Hepatocyte (in vitro differentiated cells): ENCODE results near the gene GAN. TPM values are rescaled to one million over a fixed set of nuclear protein-coding genes. Genes with fewer than 3 reads are reported as not detected.

Source experiments
- DNase-seq: peaks from one replicate; pipeline ENCODE4 v3.0.0-alpha.2; 2016; ENCODE audit warnings: low spot score
- H2AFZ ChIP-seq: fragments of 200-600 bp; sonication (generic); 2 replicates; pipeline ENCODE4 v1.6.0; 2016; ENCODE audit warnings: antibody characterized with exemption, mild to moderate bottlenecking
- H3K27ac ChIP-seq: fragments of 200-600 bp; sonication (generic); 2 replicates; pipeline ENCODE4 v1.5.1; 2016; ENCODE audit warnings: mild to moderate bottlenecking
- H3K27me3 ChIP-seq: fragments of 200-600 bp; sonication (generic); 2 replicates; pipeline ENCODE4 v1.6.1; 2016
- H3K36me3 ChIP-seq: fragments of 200-600 bp; sonication (generic); replicated peaks from 2 replicates; pipeline ENCODE4 v1.5.1; 2016; ENCODE audit warnings: low read depth; ENCODE audit not compliant: insufficient read depth
- H3K4me1 ChIP-seq: fragments of 200-600 bp; sonication (generic); 2 replicates; pipeline ENCODE4 v1.5.1; 2016; ENCODE audit warnings: mild to moderate bottlenecking, moderate library complexity; ENCODE audit not compliant: insufficient read depth
- H3K4me2 ChIP-seq: fragments of 200-600 bp; sonication (generic); 2 replicates; pipeline ENCODE4 v1.6.0; 2016
- H3K4me3 ChIP-seq: fragments of 200-600 bp; sonication (generic); 2 replicates; pipeline ENCODE4 v1.5.1; 2016; ENCODE audit warnings: mild to moderate bottlenecking
- H3K79me2 ChIP-seq: fragments of 200-600 bp; sonication (generic); 2 replicates; pipeline ENCODE4 v1.6.0; 2017; ENCODE audit warnings: mild to moderate bottlenecking
- H3K9me2 ChIP-seq: fragments of 200-600 bp; sonication (generic); replicated peaks from 2 replicates; pipeline ENCODE4 v1.6.0; 2017; ENCODE audit warnings: mild to moderate bottlenecking; ENCODE audit not compliant: insufficient read depth
- H3K9me3 ChIP-seq: fragments of 200-600 bp; sonication (generic); 2 replicates; pipeline ENCODE4 v1.5.1; 2016; ENCODE audit warnings: low read depth, mild to moderate bottlenecking
- H4K20me1 ChIP-seq: fragments of 200-600 bp; sonication (generic); 2 replicates; pipeline ENCODE4 v1.6.0; 2016; ENCODE audit warnings: mild to moderate bottlenecking; ENCODE audit not compliant: insufficient read depth, poor library complexity, severe bottlenecking
- EZH2 ChIP-seq: fragments of 200-600 bp; sonication (generic); IDR thresholded peaks from 2 replicates; pipeline ENCODE4 v1.6.1; 2016; ENCODE audit warnings: antibody characterized with exemption, mild to moderate bottlenecking, borderline replicate concordance
- EZH2phosphoT487 ChIP-seq: fragments of 200-600 bp; sonication (generic); IDR thresholded peaks from one replicate; pipeline ENCODE4 v1.6.1; 2018; ENCODE audit warnings: antibody characterized with exemption, mild to moderate bottlenecking, low read depth, moderate library complexity; ENCODE audit not compliant: unreplicated experiment, severe bottlenecking
- WGBS: methylation state at CpG from one replicate; pipeline ENCODE4 v1.1.6; 2016; ENCODE audit warnings: low lambda C conversion rate; ENCODE audit errors: missing lambda C conversion rate; 5-methylcytosine and 5-hydroxymethylcytosine counted together
- polyA plus RNA-seq: library from polyadenylated mRNA; unstranded; fragments of >200 nt; fragmentation: Nextera tagmentation; extraction: Ambion mirVana; gene quantifications from 2 replicates; pipeline ENCODE4 v1.2.1, GENCODE V29; 2016
- total RNA-seq: library from RNA; depleted of rRNA; stranded (reverse); fragments of >200 nt; gene quantifications from 2 replicates; pipeline ENCODE4 v1.2.3, GENCODE V29; 2014
- TF ChIP-seq, protein P1 (sequence below): fragments of 200-600 bp; sonication (generic); IDR thresholded peaks from 2 replicates; pipeline ENCODE4 v1.5.1; 2016; ENCODE audit warnings: antibody characterized with exemption, mild to moderate bottlenecking; ENCODE audit not compliant: poor library complexity

The GAN gene
- total and polyA plus RNA-seq, 2 experiments from 2014 or later, result 2.1 to 10.9 TPM

DNA sequence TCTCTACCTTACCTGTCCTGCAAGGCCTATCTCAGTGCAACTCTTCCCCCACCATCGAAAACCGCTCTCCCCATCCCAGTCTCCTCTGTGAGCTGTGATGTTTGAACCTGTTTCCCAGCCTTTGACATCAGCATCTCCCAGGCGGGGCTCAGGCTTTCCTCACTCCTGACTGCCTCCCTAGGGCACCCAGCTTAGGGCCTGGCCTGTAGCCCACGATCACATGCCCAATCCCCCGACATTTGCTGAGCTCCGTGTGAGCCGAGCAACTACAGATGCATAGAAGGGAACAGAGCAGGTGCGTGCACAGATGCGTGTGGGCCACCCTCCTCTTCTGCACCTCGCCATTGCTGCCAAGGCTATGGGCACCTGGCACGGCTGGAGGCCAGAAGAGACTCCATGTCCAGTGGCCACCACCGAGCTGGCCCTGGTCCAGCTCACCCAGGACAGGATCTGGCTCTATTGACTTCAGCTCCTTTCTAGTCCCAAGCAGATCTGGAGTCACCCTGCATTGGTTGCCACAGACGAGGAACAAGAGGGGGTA lies 94.3 kb downstream of the GAN start:
- 92% methylated on average over 13 of the region's 13 CpGs for WGBS
- no peak overlapping the region for H2AFZ ChIP-seq
- H3K4me3 ChIP-seq, result no peak overlapping the region
- no peak overlapping the region for H3K4me2 ChIP-seq
- H3K36me3 ChIP-seq, result no peaks in the 10 kb centered on the region
- H3K27me3 ChIP-seq, result no peaks in the 10 kb centered on the region
- H3K27ac ChIP-seq, result no peak overlapping the region
- H3K79me2 ChIP-seq, result no peaks in the 10 kb centered on the region
- H3K9me3 ChIP-seq, result no peaks in the 10 kb centered on the region
- no peaks in the 10 kb centered on the region for H3K4me1 ChIP-seq
- H3K9me2 ChIP-seq, result no peaks in the 10 kb centered on the region
- DNase-seq, result no peak
- no peak for TF ChIP-seq EZH2phosphoT487
- no peak for TF ChIP-seq EZH2
- TF ChIP-seq, protein P1, sequence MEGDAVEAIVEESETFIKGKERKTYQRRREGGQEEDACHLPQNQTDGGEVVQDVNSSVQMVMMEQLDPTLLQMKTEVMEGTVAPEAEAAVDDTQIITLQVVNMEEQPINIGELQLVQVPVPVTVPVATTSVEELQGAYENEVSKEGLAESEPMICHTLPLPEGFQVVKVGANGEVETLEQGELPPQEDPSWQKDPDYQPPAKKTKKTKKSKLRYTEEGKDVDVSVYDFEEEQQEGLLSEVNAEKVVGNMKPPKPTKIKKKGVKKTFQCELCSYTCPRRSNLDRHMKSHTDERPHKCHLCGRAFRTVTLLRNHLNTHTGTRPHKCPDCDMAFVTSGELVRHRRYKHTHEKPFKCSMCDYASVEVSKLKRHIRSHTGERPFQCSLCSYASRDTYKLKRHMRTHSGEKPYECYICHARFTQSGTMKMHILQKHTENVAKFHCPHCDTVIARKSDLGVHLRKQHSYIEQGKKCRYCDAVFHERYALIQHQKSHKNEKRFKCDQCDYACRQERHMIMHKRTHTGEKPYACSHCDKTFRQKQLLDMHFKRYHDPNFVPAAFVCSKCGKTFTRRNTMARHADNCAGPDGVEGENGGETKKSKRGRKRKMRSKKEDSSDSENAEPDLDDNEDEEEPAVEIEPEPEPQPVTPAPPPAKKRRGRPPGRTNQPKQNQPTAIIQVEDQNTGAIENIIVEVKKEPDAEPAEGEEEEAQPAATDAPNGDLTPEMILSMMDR, result no peak
- H4K20me1 ChIP-seq, result no peaks in the 10 kb centered on the region

DNA sequence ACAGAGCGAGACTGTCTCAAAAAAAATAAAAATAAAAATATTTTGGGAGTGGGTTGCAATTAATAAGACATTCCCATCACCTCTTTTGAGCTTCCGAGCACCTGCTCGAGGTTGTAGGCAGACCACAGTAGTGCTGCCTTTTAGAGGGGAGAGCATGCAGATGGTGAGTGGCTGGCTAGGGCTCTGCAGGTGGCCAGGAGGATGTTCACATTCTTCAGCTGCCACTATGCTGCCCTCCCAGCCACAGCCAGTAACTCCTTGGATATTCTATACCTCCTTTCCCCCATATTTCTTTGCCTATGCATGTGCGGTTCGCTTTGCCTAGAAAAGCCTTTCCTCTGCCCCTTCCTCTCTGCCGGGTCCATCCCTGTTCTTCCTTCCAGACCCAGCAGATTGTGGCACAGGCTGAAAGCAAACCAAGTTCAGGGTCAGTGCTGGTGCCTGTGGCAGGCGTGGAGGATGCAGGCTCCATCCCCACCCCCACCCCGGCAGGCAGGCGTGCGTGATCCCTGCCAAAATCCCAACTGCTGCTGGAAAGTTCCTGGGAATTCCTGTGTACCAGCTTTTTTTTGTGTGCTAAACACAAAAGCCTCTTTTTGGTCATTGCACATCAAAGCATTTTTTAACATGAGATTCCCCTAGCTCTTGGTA lies 96.0 kb downstream of the GAN start:
- Histone ChIP-seq H3K27ac (no peak overlapping the region), H3K4me3 (no peak overlapping the region), H3K36me3 (no peaks in the 10 kb centered on the region), H3K4me1 (peaks cover 4% of the 10 kb centered on the region), H3K9me2 (no peaks in the 10 kb centered on the region), H3K27me3 (no peaks in the 10 kb centered on the region), H3K4me2 (no peak overlapping the region), H3K79me2 (no peaks in the 10 kb centered on the region), H3K9me3 (no peaks in the 10 kb centered on the region), H2AFZ (no peak overlapping the region), H4K20me1 (no peaks in the 10 kb centered on the region)
- 63% methylated on average over 10 of the region's 10 CpGs for WGBS
- no peak for DNase-seq
- TF ChIP-seq EZH2 (no peak), EZH2phosphoT487 (no peak)
- TF ChIP-seq, protein P1, result no peak

DNA sequence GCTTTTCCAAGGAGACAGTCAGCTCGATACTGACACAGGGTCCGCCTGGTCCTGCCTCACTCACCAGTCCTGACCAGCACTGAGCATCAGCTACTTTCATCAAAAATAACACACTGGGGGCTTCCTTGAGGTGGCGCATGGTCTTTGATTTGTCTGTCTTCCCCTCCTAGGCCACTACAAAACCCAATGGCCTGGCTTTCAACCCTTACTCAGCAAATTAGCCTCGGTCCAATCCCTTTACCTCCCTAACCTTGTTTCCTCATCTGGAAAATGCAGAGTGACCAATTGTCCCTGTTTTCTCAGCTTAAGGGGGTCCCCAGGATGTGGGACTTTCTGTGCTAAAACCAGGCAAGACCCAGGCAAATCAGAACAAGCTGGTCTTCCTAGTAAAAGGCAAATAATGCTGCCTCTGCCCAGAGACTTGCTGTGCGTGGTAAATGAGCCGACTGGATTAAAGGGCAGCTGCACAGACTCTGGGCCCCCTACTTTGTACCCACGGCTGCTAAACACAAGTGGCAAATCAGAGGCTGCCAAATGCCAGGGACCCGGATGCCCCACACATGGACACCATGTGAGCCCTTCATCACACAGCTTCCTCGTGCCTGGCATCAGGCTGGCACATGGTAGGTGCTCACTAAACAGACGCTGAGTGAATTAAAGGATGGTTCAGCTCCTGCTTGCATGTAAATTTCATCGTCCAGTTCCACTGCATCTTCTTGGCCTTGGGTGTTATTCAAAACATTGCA lies 98.7 kb downstream of the GAN start:
- H3K4me3 ChIP-seq, result no peak overlapping the region
- DNase-seq, result no peak
- H3K4me2 ChIP-seq, result no peak overlapping the region
- no peak overlapping the region for H3K27ac ChIP-seq
- H3K9me3 ChIP-seq, result no peaks in the 10 kb centered on the region
- TF ChIP-seq EZH2phosphoT487 (no peak), EZH2 (no peak)
- TF ChIP-seq, protein P1, result no peak
- H3K27me3 ChIP-seq, result no peaks in the 10 kb centered on the region
- 88% methylated on average over 11 of the region's 11 CpGs for WGBS
- no peaks in the 10 kb centered on the region for H3K79me2 ChIP-seq
- H2AFZ ChIP-seq, result no peak overlapping the region
- H4K20me1 ChIP-seq, result no peaks in the 10 kb centered on the region
- H3K36me3 ChIP-seq, result no peaks in the 10 kb centered on the region
- H3K9me2 ChIP-seq, result no peaks in the 10 kb centered on the region
- peaks cover 4% of the 10 kb centered on the region for H3K4me1 ChIP-seq
